GM10248 (cell line): ENCODE data around the gene DNM3.

Experiments
- CTCF ChIA-PET: fragments of 300-600 bp; sonication (Branson Sonifier 250); formaldehyde crosslinking; extraction: SDS; loops from one replicate; lab custom pipeline; 2021; ENCODE audit warnings: antibody characterized with exemption; lab: Yijun Ruan, JAX
- POLR2A ChIA-PET: fragments of 350-650 bp; sonication (Branson Sonifier 250); formaldehyde crosslinking; extraction: SDS; loops from one replicate; lab custom pipeline; 2020; ENCODE audit warnings: antibody characterized with exemption; lab: Yijun Ruan, JAX
- DNase-seq: peaks from one replicate; pipeline ENCODE4 v3.0.0; 2012; ENCODE audit errors: extremely low spot score
- CTCF ChIP-seq: IDR thresholded peaks from 2 replicates; pipeline ENCODE4 v1.5.1; 2012; ENCODE audit warnings: mild to moderate bottlenecking, low read depth; ENCODE audit errors: extremely low read depth, missing control alignments, control extremely low read depth

DNM3 gene

GRCh38 chr1:171939740-171940139 is 98.4 kb downstream of the DNM3 start:
- no peak for TF ChIP-seq CTCF
- DNase-seq = no peak
- ChIA-PET CTCF (no interaction called here), POLR2A (no interaction called here)

GRCh38 chr1:171940368-171940767 is 99.1 kb downstream of the DNM3 start:
- ChIA-PET POLR2A (no interaction called here), CTCF (no interaction called here)
- TF ChIP-seq CTCF = no peak
- no peak for DNase-seq

GRCh38 chr1:171941920-171942319 is 100.6 kb downstream of the DNM3 start:
- no peak for DNase-seq
- ChIA-PET POLR2A (no interaction called here), CTCF (no interaction called here)
- TF ChIP-seq CTCF = no peak

- CTCF ChIA-PET = interaction anchor here (1.2 kb wide), 1 partner anchor 39 kb away, joined by 3 read pairs; no protein-coding TSS in a partner anchor
- POLR2A ChIA-PET = no interaction called here
Measured at GRCh38 chr1:171943973-171944561, 102.8 kb downstream of the DNM3 start.

GRCh38 chr1:171948511-171948910 is 107.2 kb downstream of the DNM3 start:
- ChIA-PET CTCF (interaction anchor here (1.2 kb wide), 1 partner anchor 15 kb away, joined by 3 read pairs; no protein-coding TSS in a partner anchor), POLR2A (no interaction called here)
- no peak for DNase-seq
- no peak for TF ChIP-seq CTCF

More at GRCh38 chr1:171943973-171944561, 102.8 kb downstream of the DNM3 start:
- no peak for DNase-seq
- TF ChIP-seq CTCF = no peak

- TF ChIP-seq CTCF = no peak
Measured at GRCh38 chr1:171949316-171949715, 108.0 kb downstream of the DNM3 start.

More at GRCh38 chr1:171949316-171949715, 108.0 kb downstream of the DNM3 start:
- POLR2A ChIA-PET = no interaction called here
- no peak for DNase-seq
- CTCF ChIA-PET = no interaction called here
